DND-41 (cell line): ENCODE data around the gene TMEM163.

Experiments used
- ATAC-seq: fragments of 200-7000 bp; cut with Tn5 transposase; 3 replicates; pipeline ENCODE4 v1.9.1; 2021; ENCODE audit warnings: low read depth; ENCODE audit not compliant: insufficient read depth
- DNase-seq: peaks from one replicate; pipeline ENCODE4 v3.0.0-alpha.2; 2020
- H2AFZ ChIP-seq: 2 replicates; pipeline ENCODE4 v1.6.0; 2012; ENCODE audit warnings: low read depth, low read length
- H3K27ac ChIP-seq: 2 replicates; pipeline ENCODE4 v1.5.1; 2012; ENCODE audit warnings: low read length, inconsistent platforms
- H3K27me3 ChIP-seq: fragments of 200-600 bp; sonication (generic); 2 replicates; pipeline ENCODE4 v1.6.0; 2012; ENCODE audit warnings: low read length, mild to moderate bottlenecking, inconsistent platforms; ENCODE audit not compliant: insufficient read depth, poor library complexity
- H3K36me3 ChIP-seq: 2 replicates; pipeline ENCODE4 v1.5.1; 2012; ENCODE audit warnings: low read length, inconsistent platforms; ENCODE audit not compliant: insufficient read depth
- H3K4me1 ChIP-seq: 2 replicates; pipeline ENCODE4 v1.5.1; 2012; ENCODE audit warnings: mild to moderate bottlenecking, low read length; ENCODE audit not compliant: insufficient read depth
- H3K4me2 ChIP-seq: 2 replicates; pipeline ENCODE4 v1.6.0; 2012; ENCODE audit warnings: mild to moderate bottlenecking, moderate library complexity, low read length, inconsistent platforms; ENCODE audit not compliant: insufficient read depth
- H3K4me3 ChIP-seq, 2 experiments: fragments of 200-600 bp in 1 of 2; shearing (Covaris generic) in 1 of 2; 2 replicates each; pipeline ENCODE4 v1.5.1; 2012 to 2016; ENCODE audit warnings: inconsistent platforms in 2 of 2, low read length in 2 of 2, mild to moderate bottlenecking in 2 of 2, low read depth in 1 of 2, moderate library complexity in 1 of 2
- H3K79me2 ChIP-seq: 2 replicates; pipeline ENCODE4 v1.6.0; 2012; ENCODE audit warnings: low read length, inconsistent platforms; ENCODE audit not compliant: insufficient read depth
- H3K9ac ChIP-seq: 2 replicates; pipeline ENCODE4 v1.6.0; 2012; ENCODE audit warnings: low read depth, mild to moderate bottlenecking, inconsistent platforms, low read length, moderate library complexity
- H3K9me3 ChIP-seq: 2 replicates; pipeline ENCODE4 v1.5.1; 2012; ENCODE audit warnings: low read length, moderate library complexity, mild to moderate bottlenecking, inconsistent platforms; ENCODE audit not compliant: insufficient read depth, severe bottlenecking
- H4K20me1 ChIP-seq: 2 replicates; pipeline ENCODE4 v1.6.0; 2012; ENCODE audit warnings: low read length; ENCODE audit not compliant: insufficient read depth
- CTCF ChIP-seq: IDR thresholded peaks from 2 replicates; pipeline ENCODE4 v1.5.1; 2012; ENCODE audit warnings: borderline replicate concordance, low read length, moderate library complexity, mild to moderate bottlenecking; ENCODE audit not compliant: poor library complexity, severe bottlenecking; ENCODE audit errors: extremely low read depth
- EZH2 ChIP-seq: IDR thresholded peaks from 3 replicates; pipeline ENCODE4 v1.6.1; 2012; ENCODE audit warnings: borderline replicate concordance, low read depth, mild to moderate bottlenecking, moderate library complexity, low read length, inconsistent platforms; ENCODE audit not compliant: severe bottlenecking

TMEM163 gene

GRCh38 chr2:134408386-134408785 is 310.4 kb downstream of the TMEM163 start:
- Histone ChIP-seq H3K79me2 (no peaks in the 10 kb centered on the region), H3K9ac (no peak overlapping the region), H3K27ac (no peak overlapping the region), H3K4me1 (peaks cover 41% of the 10 kb centered on the region), H3K9me3 (no peaks in the 10 kb centered on the region), H3K27me3 (no peaks in the 10 kb centered on the region), H3K4me3 (no peak overlapping the region), H2AFZ (no peak overlapping the region), H3K4me2 (no peak overlapping the region), H3K36me3 (peaks cover 40% of the 10 kb centered on the region), H4K20me1 (peaks cover 22% of the 10 kb centered on the region)
- ATAC-seq (no peak), DNase-seq (no peak)
- no peak for TF ChIP-seq CTCF
- TF ChIP-seq EZH2: no peak

GRCh38 chr2:134407154-134407890 is 311.5 kb downstream of the TMEM163 start:
- no peak overlapping the region for H3K27ac ChIP-seq
- H3K9me3 ChIP-seq: no peaks in the 10 kb centered on the region
- peaks cover 20% of the 10 kb centered on the region for H4K20me1 ChIP-seq
- peaks cover 42% of the 10 kb centered on the region for H3K36me3 ChIP-seq
- H3K4me3 ChIP-seq: no peak overlapping the region
- H3K4me2 ChIP-seq: no peak overlapping the region
- no peak for DNase-seq
- TF ChIP-seq EZH2: no peak
- TF ChIP-seq CTCF: no peak
- no peak for ATAC-seq
- no peak overlapping the region for H3K9ac ChIP-seq
- no peaks in the 10 kb centered on the region for H3K79me2 ChIP-seq
- no peaks in the 10 kb centered on the region for H3K27me3 ChIP-seq
- H2AFZ ChIP-seq: no peak overlapping the region
- peaks cover 34% of the 10 kb centered on the region for H3K4me1 ChIP-seq

GRCh38 chr2:134406736-134407135 is 312.1 kb downstream of the TMEM163 start:
- no peak for TF ChIP-seq EZH2
- TF ChIP-seq CTCF: no peak
- peaks cover 28% of the 10 kb centered on the region for H3K4me1 ChIP-seq
- no peak for ATAC-seq
- no peak overlapping the region for H3K27ac ChIP-seq
- DNase-seq: no peak
- H3K36me3 ChIP-seq: peaks cover 42% of the 10 kb centered on the region
- no peaks in the 10 kb centered on the region for H3K27me3 ChIP-seq
- no peak overlapping the region for H3K4me3 ChIP-seq
- no peak overlapping the region for H3K9ac ChIP-seq
- H3K9me3 ChIP-seq: no peaks in the 10 kb centered on the region
- no peaks in the 10 kb centered on the region for H3K79me2 ChIP-seq
- no peak overlapping the region for H2AFZ ChIP-seq
- H3K4me2 ChIP-seq: no peak overlapping the region
- H4K20me1 ChIP-seq: peaks cover 20% of the 10 kb centered on the region
